Measurements from ENCODE around the gene NANS. TPM values are rescaled to one million over a fixed set of nuclear protein-coding genes. Genes with fewer than 3 reads are reported as not detected.
A peak's percentile ranks its signal among the peaks of the same experiment; 100 is the strongest.

Gene NANS
- total RNA-seq, 1 experiment from 2014 or later = 57.9 TPM

GRCh38 chr9:98017306-98017705, 39.2 kb upstream of the NANS start:
- H3K27me3 Mint-ChIP-seq (ENCODE audit: low read depth) = no peaks in the 10 kb centered on the region
- no peaks in the 10 kb centered on the region for H3K4me1 Mint-ChIP-seq
- no peak overlapping the region for H3K4me3 Mint-ChIP-seq
- H3K36me3 Mint-ChIP-seq = peaks cover 54% of the 10 kb centered on the region
- no peaks in the 10 kb centered on the region for H3K9me3 Mint-ChIP-seq
- TF ChIP-seq NFATC4 (CRISPR knock-in tag; IDR thresholded peaks at IDR 0.05) (no peak), RORB (CRISPR knock-in tag; IDR thresholded peaks at IDR 0.05) (no peak), GRHL2 (CRISPR knock-in tag; IDR thresholded peaks at IDR 0.05; ENCODE audit: insufficient replicate concordance, severe bottlenecking) (no peak), GTF2I (CRISPR knock-in tag; conservative IDR thresholded peaks at IDR 0.05) (no peak), ESRRA (CRISPR knock-in tag; IDR thresholded peaks at IDR 0.05; ENCODE audit: borderline replicate concordance) (no peak), ZNF425 (CRISPR knock-in tag; conservative IDR thresholded peaks at IDR 0.05) (no peak), ATF1 (CRISPR knock-in tag; IDR thresholded peaks at IDR 0.05) (no peak), TP53 (CRISPR knock-in tag; IDR thresholded peaks at IDR 0.05) (no peak), SP1 (CRISPR knock-in tag; conservative IDR thresholded peaks at IDR 0.05) (no peak), IRF1 (CRISPR knock-in tag; IDR thresholded peaks at IDR 0.05) (no peak), SOX15 (CRISPR knock-in tag; IDR thresholded peaks at IDR 0.05) (no peak), ETV6 (CRISPR knock-in tag; IDR thresholded peaks at IDR 0.05) (no peak), HMGXB4 (CRISPR knock-in tag; IDR thresholded peaks at IDR 0.05) (no peak)
- TF ChIP-seq, protein P1, sequence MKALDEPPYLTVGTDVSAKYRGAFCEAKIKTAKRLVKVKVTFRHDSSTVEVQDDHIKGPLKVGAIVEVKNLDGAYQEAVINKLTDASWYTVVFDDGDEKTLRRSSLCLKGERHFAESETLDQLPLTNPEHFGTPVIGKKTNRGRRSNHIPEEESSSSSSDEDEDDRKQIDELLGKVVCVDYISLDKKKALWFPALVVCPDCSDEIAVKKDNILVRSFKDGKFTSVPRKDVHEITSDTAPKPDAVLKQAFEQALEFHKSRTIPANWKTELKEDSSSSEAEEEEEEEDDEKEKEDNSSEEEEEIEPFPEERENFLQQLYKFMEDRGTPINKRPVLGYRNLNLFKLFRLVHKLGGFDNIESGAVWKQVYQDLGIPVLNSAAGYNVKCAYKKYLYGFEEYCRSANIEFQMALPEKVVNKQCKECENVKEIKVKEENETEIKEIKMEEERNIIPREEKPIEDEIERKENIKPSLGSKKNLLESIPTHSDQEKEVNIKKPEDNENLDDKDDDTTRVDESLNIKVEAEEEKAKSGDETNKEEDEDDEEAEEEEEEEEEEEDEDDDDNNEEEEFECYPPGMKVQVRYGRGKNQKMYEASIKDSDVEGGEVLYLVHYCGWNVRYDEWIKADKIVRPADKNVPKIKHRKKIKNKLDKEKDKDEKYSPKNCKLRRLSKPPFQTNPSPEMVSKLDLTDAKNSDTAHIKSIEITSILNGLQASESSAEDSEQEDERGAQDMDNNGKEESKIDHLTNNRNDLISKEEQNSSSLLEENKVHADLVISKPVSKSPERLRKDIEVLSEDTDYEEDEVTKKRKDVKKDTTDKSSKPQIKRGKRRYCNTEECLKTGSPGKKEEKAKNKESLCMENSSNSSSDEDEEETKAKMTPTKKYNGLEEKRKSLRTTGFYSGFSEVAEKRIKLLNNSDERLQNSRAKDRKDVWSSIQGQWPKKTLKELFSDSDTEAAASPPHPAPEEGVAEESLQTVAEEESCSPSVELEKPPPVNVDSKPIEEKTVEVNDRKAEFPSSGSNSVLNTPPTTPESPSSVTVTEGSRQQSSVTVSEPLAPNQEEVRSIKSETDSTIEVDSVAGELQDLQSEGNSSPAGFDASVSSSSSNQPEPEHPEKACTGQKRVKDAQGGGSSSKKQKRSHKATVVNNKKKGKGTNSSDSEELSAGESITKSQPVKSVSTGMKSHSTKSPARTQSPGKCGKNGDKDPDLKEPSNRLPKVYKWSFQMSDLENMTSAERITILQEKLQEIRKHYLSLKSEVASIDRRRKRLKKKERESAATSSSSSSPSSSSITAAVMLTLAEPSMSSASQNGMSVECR (CRISPR knock-in tag; IDR thresholded peaks at IDR 0.05; ENCODE audit: borderline replicate concordance) = no peak
- TF ChIP-seq, protein P2, sequence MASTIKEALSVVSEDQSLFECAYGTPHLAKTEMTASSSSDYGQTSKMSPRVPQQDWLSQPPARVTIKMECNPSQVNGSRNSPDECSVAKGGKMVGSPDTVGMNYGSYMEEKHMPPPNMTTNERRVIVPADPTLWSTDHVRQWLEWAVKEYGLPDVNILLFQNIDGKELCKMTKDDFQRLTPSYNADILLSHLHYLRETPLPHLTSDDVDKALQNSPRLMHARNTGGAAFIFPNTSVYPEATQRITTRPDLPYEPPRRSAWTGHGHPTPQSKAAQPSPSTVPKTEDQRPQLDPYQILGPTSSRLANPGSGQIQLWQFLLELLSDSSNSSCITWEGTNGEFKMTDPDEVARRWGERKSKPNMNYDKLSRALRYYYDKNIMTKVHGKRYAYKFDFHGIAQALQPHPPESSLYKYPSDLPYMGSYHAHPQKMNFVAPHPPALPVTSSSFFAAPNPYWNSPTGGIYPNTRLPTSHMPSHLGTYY (CRISPR knock-in tag; IDR thresholded peaks at IDR 0.05) = no peak
- DNase-seq (ENCODE audit: low spot score) (no peak), ATAC-seq (no peak)
- ChIA-PET CTCF (interaction anchor here (0.6 to 1.5 kb wide), 2 partner anchors 17 to 123 kb away, joined by 3 to 5 read pairs; no protein-coding TSS in a partner anchor), POLR2A (no interaction called here)
- H3K27ac Mint-ChIP-seq = no peak overlapping the region

- ATAC-seq (no peak), DNase-seq (ENCODE audit: low spot score) (no peak)
- H3K27me3 Mint-ChIP-seq (ENCODE audit: low read depth) = no peaks in the 10 kb centered on the region
- ChIA-PET POLR2A (no interaction called here), CTCF (interaction anchor here (1.4 to 1.5 kb wide), 2 partner anchors 16 to 17 kb away, joined by 3 to 5 read pairs; no protein-coding TSS in a partner anchor)
- TF ChIP-seq, protein P3, sequence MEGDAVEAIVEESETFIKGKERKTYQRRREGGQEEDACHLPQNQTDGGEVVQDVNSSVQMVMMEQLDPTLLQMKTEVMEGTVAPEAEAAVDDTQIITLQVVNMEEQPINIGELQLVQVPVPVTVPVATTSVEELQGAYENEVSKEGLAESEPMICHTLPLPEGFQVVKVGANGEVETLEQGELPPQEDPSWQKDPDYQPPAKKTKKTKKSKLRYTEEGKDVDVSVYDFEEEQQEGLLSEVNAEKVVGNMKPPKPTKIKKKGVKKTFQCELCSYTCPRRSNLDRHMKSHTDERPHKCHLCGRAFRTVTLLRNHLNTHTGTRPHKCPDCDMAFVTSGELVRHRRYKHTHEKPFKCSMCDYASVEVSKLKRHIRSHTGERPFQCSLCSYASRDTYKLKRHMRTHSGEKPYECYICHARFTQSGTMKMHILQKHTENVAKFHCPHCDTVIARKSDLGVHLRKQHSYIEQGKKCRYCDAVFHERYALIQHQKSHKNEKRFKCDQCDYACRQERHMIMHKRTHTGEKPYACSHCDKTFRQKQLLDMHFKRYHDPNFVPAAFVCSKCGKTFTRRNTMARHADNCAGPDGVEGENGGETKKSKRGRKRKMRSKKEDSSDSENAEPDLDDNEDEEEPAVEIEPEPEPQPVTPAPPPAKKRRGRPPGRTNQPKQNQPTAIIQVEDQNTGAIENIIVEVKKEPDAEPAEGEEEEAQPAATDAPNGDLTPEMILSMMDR (IDR thresholded peaks at IDR 0.05) = no peak
- TF ChIP-seq HMGA2 (CRISPR knock-in tag; IDR thresholded peaks at IDR 0.05) = no peak
- TF ChIP-seq ATF3 (CRISPR knock-in tag; conservative IDR thresholded peaks at IDR 0.05) = no peak
- no peak for TF ChIP-seq CDX4 (CRISPR knock-in tag; IDR thresholded peaks at IDR 0.05; ENCODE audit: borderline replicate concordance)
- no peak for TF ChIP-seq ZNF425 (CRISPR knock-in tag; conservative IDR thresholded peaks at IDR 0.05)
- no peak for TF ChIP-seq TCF7 (CRISPR knock-in tag; IDR thresholded peaks at IDR 0.05; ENCODE audit: low read depth)
- no peaks in the 10 kb centered on the region for H3K9me3 Mint-ChIP-seq
- H3K4me1 Mint-ChIP-seq = no peaks in the 10 kb centered on the region
- H3K27ac Mint-ChIP-seq = peak overlapping the region; percentile 11; the same call in 1 of the 2 replicates
- H3K36me3 Mint-ChIP-seq = peaks cover 43% of the 10 kb centered on the region
- H3K4me3 Mint-ChIP-seq = no peak overlapping the region
Measured at GRCh38 chr9:98018347-98018746, 38.2 kb upstream of the NANS start.
